HepG2 (cell line): ENCODE results near the gene CDK2AP2. TPM values are rescaled to one million over a fixed set of nuclear protein-coding genes. Genes with fewer than 3 reads are reported as not detected.
"Not testable (repeated sequence)": the region's sequence is repeated elsewhere in the genome, so short reads cannot be mapped to it uniquely, and the experiment has no call there.

Source experiments
- ATAC-seq: fragments of 200-7000 bp; cut with Tn5 transposase; 3 replicates; pipeline ENCODE4 v1.9.1; 2020; ENCODE audit warnings: mild to moderate bottlenecking, moderate library complexity
- BruUV-seq: library from RNA; stranded (reverse); fragments of 400-500 nt; replicated peaks from 2 replicates; lab custom pipeline; 2021; lab: Mats Ljungman, UMichigan
- CTCF ChIA-PET: fragments of 300-600 bp; formaldehyde crosslinking; extraction: SDS; loops from one replicate; lab custom pipeline; 2021; ENCODE audit warnings: low total read pairs, inconsistent platforms, low intra/inter-chr PET ratio; lab: Yijun Ruan, JAX
- POLR2A ChIA-PET: fragments of 350-600 bp; sonication (Branson Sonifier 250); formaldehyde crosslinking; loops from one replicate; lab custom pipeline; 2020; ENCODE audit warnings: antibody characterized with exemption, inconsistent platforms; lab: Yijun Ruan, JAX
- DNase-seq: peaks from one replicate; pipeline ENCODE4 v3.0.0-alpha.2; 2015; ENCODE audit warnings: low spot score
- FAIRE-seq: peaks from 3 replicates; lab custom pipeline; 2011; peaks lifted over from hg19 to GRCh38; lab: Jason Lieb, UNC
- H2AFZ ChIP-seq: one replicate; pipeline ENCODE4 v1.6.1; 2011; ENCODE audit warnings: low read length, inconsistent platforms
- H3K27ac ChIP-seq: fragments of 300-600 bp; 3 replicates; pipeline ENCODE4 v1.8.0; 2011; ENCODE audit warnings: mixed run types, mild to moderate bottlenecking, mixed read lengths, low read length, inconsistent platforms; ENCODE audit not compliant: insufficient read depth; ENCODE audit errors: extremely low read length
- H3K27me3 ChIP-seq, 2 experiments: fragments of 200-600 bp in 1 of 2; 2 replicates in 1 of 2; 3 replicates in 1 of 2; pipeline versions ENCODE4 v1.6.0 to v1.8.0; 2011; ENCODE audit warnings: low read length in 2 of 2, mild to moderate bottlenecking in 2 of 2, moderate library complexity in 2 of 2, inconsistent platforms in 1 of 2; ENCODE audit not compliant: insufficient read depth in 2 of 2, control insufficient read depth in 1 of 2
- H3K36me3 ChIP-seq, 2 experiments: fragments of 200-600 bp in 1 of 2; replicated peaks in 1 of 2; 2 replicates in 1 of 2; 3 replicates in 1 of 2; pipeline versions ENCODE4 v1.5.1 to v1.8.0; 2011; ENCODE audit warnings: low read length in 2 of 2, inconsistent platforms in 1 of 2; ENCODE audit not compliant: insufficient read depth in 2 of 2, control insufficient read depth in 1 of 2
- H3K4me1 ChIP-seq: 2 replicates; pipeline ENCODE4 v1.5.1; 2012; ENCODE audit warnings: low read length, inconsistent platforms; ENCODE audit not compliant: insufficient read depth
- H3K4me2 ChIP-seq: 2 replicates; pipeline ENCODE4 v1.6.0; 2011; ENCODE audit warnings: low read depth, low read length, inconsistent platforms
- H3K4me3 ChIP-seq, 3 experiments: fragments of 200-600 bp in 1 of 3; sonication (generic), shearing (Covaris generic) in 1 of 3; replicated peaks in 1 of 3; 2 replicates each; pipeline ENCODE4 v1.5.1; 2011 to 2016; ENCODE audit warnings: low read length in 3 of 3, inconsistent platforms in 2 of 3, low read depth in 2 of 3, mild to moderate bottlenecking in 2 of 3, control low read depth in 1 of 3, mixed read lengths in 1 of 3; ENCODE audit not compliant: insufficient read depth in 1 of 3
- H3K79me2 ChIP-seq: one replicate; pipeline ENCODE4 v1.6.1; 2011; ENCODE audit warnings: low read length, inconsistent platforms; ENCODE audit not compliant: insufficient read depth
- H3K9ac ChIP-seq: 2 replicates; pipeline ENCODE4 v1.6.0; 2011; ENCODE audit warnings: mild to moderate bottlenecking, low read depth, low read length, inconsistent platforms; ENCODE audit not compliant: insufficient read depth
- H3K9me3 ChIP-seq: 2 replicates; pipeline ENCODE4 v1.5.1; 2012; ENCODE audit warnings: mild to moderate bottlenecking, low read length
- H4K20me1 ChIP-seq: 2 replicates; pipeline ENCODE4 v1.6.0; 2011; ENCODE audit warnings: inconsistent platforms, mild to moderate bottlenecking, low read length, moderate library complexity; ENCODE audit not compliant: insufficient read depth
- DNMT1 ChIP-seq: sonication (generic); formaldehyde crosslinking; IDR thresholded peaks from 2 replicates; pipeline ENCODE4 v1.5.1; 2020; ENCODE audit warnings: mild to moderate bottlenecking, missing genetic modification reagents
- ESRRA ChIP-seq: sonication (generic); formaldehyde crosslinking; IDR thresholded peaks from 2 replicates; pipeline ENCODE4 v1.5.1; 2020; ENCODE audit warnings: mild to moderate bottlenecking, low read depth, missing genetic modification reagents
- GATAD1 ChIP-seq: IDR thresholded peaks from 2 replicates; pipeline ENCODE4 v1.6.1; 2016; ENCODE audit warnings: missing genetic modification reagents, missing compliant biosample characterization
- GTF3A ChIP-seq: sonication (generic); formaldehyde crosslinking; conservative IDR thresholded peaks from 2 replicates; pipeline ENCODE4 v1.4.0; 2020; ENCODE audit warnings: mild to moderate bottlenecking, missing genetic modification reagents
- HNRNPH1 ChIP-seq: fragments of 200-400 bp; formaldehyde crosslinking; optimal IDR thresholded peaks from 2 replicates; pipeline ENCODE3; 2017; ENCODE audit warnings: mild to moderate bottlenecking, low read depth, low read length
- PRMT3 ChIP-seq: sonication (generic); formaldehyde crosslinking; IDR thresholded peaks from 2 replicates; pipeline ENCODE4 v1.8.1; 2022; ENCODE audit warnings: low read depth, mild to moderate bottlenecking, moderate library complexity, missing genetic modification reagents, borderline replicate concordance
- PRPF4 ChIP-seq: fragments of 200-400 bp; formaldehyde crosslinking; IDR thresholded peaks from 2 replicates; pipeline ENCODE4 v1.6.1; 2016; ENCODE audit warnings: low read length, low read depth; ENCODE audit not compliant: poor library complexity, severe bottlenecking
- SMARCC2 ChIP-seq: fragments of 450-650 bp; IDR thresholded peaks from 2 replicates; pipeline ENCODE4 v1.6.1; 2017; ENCODE audit warnings: antibody characterized with exemption, mild to moderate bottlenecking
- ZBTB20 ChIP-seq: sonication (generic); formaldehyde crosslinking; IDR thresholded peaks from 2 replicates; pipeline ENCODE4 v1.8.1; 2023; ENCODE audit warnings: missing genetic modification reagents, low read depth, mild to moderate bottlenecking, borderline replicate concordance
- ZNF136 ChIP-seq: sonication (generic); formaldehyde crosslinking; IDR thresholded peaks from 2 replicates; pipeline ENCODE4 v1.8.1; 2022; ENCODE audit warnings: low read depth, mild to moderate bottlenecking, moderate library complexity, missing genetic modification reagents
- WGBS: methylation state at CpG from one replicate; pipeline ENCODE4 v1.1.6; 2017; ENCODE audit warnings: low lambda C conversion rate; 5-methylcytosine and 5-hydroxymethylcytosine counted together
- in situ Hi-C: cut with HindIII; loops from 2 replicates; pipeline ENCODE4 v1.10.0; 2017; ENCODE audit warnings: low pct_unique_long_range_greater_than_20kb; ENCODE audit not compliant: extremely low pct_ligation_motif_present
- intact Hi-C: fragments of 100-400 bp; cut with micrococcal nuclease; formaldehyde crosslinking; loops from one replicate; pipeline ENCODE4 v1.10.0; 2022; ENCODE audit not compliant: unreplicated experiment
- polyA plus RNA-seq, 8 experiments: library from polyadenylated mRNA; depleted of rRNA in 3 of 8; stranded (reverse) in 7 of 8; unstranded in 1 of 8; fragments of >200 nt; fragmentation: Illumina TruSeq in 4 of 8; extraction: Trizol in 4 of 8; gene quantifications; 2 replicates each; pipeline versions ENCODE4 v1.2.1 to v1.2.3, GENCODE V29; 2011 to 2016; ENCODE audit warnings: low read depth in 4 of 8, missing spikeins in 1 of 8, mixed read lengths in 1 of 8; ENCODE audit not compliant: insufficient read depth in 1 of 8
- total RNA-seq, 5 experiments: library from RNA; depleted of rRNA; stranded (reverse); fragments of >200 nt; fragmentation: Illumina TruSeq; extraction: Trizol; gene quantifications; 2 replicates each; pipeline ENCODE4 v1.2.3, GENCODE V29; 2016; ENCODE audit warnings: low read depth in 1 of 5

The CDK2AP2 gene
- total and polyA plus RNA-seq, 2 of the 13 experiments (the other 11 are each of a cell fraction or from before 2014, with no cell fraction given), result 15.0 to 23.2 TPM

GRCh38 chr11:67516806-67517205, 8.8 kb upstream of the CDK2AP2 start (continued):
- TF ChIP-seq DNMT1 (CRISPR knock-in tag) (no peak), PRMT3 (CRISPR knock-in tag) (no peak), HNRNPH1 (no peak)

GRCh38 chr11:67514116-67514515, 6.2 kb upstream of the CDK2AP2 start:
- H3K4me1 ChIP-seq, result peaks cover 23% of the 10 kb centered on the region
- 0 out of 5 replicates have a peak, but pooled peaks cover 0 to 3% of the 10 kb centered on the region in 2 experiments for H3K27me3 ChIP-seq
- DNase-seq (no peak), ATAC-seq (no peak), FAIRE-seq (no peak)
- no peaks in the 10 kb centered on the region for H3K36me3 ChIP-seq
- H4K20me1 ChIP-seq, result no peaks in the 10 kb centered on the region
- no TSS peak for BruUV-seq
- in situ Hi-C loops (no loop called here), intact Hi-C loops (no loop called here)
- H3K9ac ChIP-seq, result no peak overlapping the region
- WGBS, result 57% methylated on average over 7 of the region's 7 CpGs
- TF ChIP-seq ESRRA (CRISPR knock-in tag) (no peak), ZNF136 (no peak), GATAD1 (CRISPR knock-in tag) (no peak), PRPF4 (no peak), SMARCC2 (no peak), GTF3A (no peak), ZBTB20 (no peak), PRMT3 (CRISPR knock-in tag) (no peak)
- ChIA-PET CTCF (no interaction called here), POLR2A (no interaction called here)
- H3K9me3 ChIP-seq, result no peaks in the 10 kb centered on the region
- H2AFZ ChIP-seq, result no peak overlapping the region
- no peak overlapping the region for H3K4me2 ChIP-seq
- no peak overlapping the region for H3K4me3 ChIP-seq
- H3K79me2 ChIP-seq, result no peaks in the 10 kb centered on the region
- no peak overlapping the region for H3K27ac ChIP-seq

GRCh38 chr11:67511558-67511957, 3.6 kb upstream of the CDK2AP2 start:
- H3K27ac ChIP-seq, H3K9me3 ChIP-seq, POLR2A ChIA-PET, H3K79me2 ChIP-seq, CTCF ChIA-PET, intact Hi-C loops, DNase-seq, in situ Hi-C loops, H4K20me1 ChIP-seq, H3K4me3 ChIP-seq, H3K36me3 ChIP-seq, BruUV-seq, H3K27me3 ChIP-seq, H2AFZ ChIP-seq, H3K4me2 ChIP-seq, H3K9ac ChIP-seq, FAIRE-seq, ATAC-seq: not testable (repeated sequence)
- peaks cover 37% of the 10 kb centered on the region for H3K4me1 ChIP-seq
- 93% methylated on average over 4 of the region's 4 CpGs for WGBS
